Measurements from ENCODE around the gene TBC1D2B. TPM values are rescaled to one million over a fixed set of nuclear protein-coding genes. Genes with fewer than 3 reads are reported as not detected.

TBC1D2B gene
- total RNA-seq, 1 donor from 2014 or later, result 103 TPM

GRCh38 chr15:78020007-78020406 is 57.5 kb downstream of the TBC1D2B start:
- ATAC-seq, result no peak
- DNase-seq (ENCODE audit: low spot score), result no peak

GRCh38 chr15:78018946-78019644 is 58.4 kb downstream of the TBC1D2B start:
- no peak for DNase-seq (ENCODE audit: low spot score)
- intact Hi-C loops (cut with DNase I), result no loop called here

More at GRCh38 chr15:78020007-78020406, 57.5 kb downstream of the TBC1D2B start:
- intact Hi-C loops (cut with DNase I), result no loop called here

GRCh38 chr15:78018445-78018844 is 59.1 kb downstream of the TBC1D2B start:
- intact Hi-C loops (cut with DNase I), result no loop called here
- ATAC-seq (no peak), DNase-seq (ENCODE audit: low spot score) (no peak)

More at GRCh38 chr15:78018946-78019644, 58.4 kb downstream of the TBC1D2B start:
- ATAC-seq, result peak; percentile 40

DNA sequence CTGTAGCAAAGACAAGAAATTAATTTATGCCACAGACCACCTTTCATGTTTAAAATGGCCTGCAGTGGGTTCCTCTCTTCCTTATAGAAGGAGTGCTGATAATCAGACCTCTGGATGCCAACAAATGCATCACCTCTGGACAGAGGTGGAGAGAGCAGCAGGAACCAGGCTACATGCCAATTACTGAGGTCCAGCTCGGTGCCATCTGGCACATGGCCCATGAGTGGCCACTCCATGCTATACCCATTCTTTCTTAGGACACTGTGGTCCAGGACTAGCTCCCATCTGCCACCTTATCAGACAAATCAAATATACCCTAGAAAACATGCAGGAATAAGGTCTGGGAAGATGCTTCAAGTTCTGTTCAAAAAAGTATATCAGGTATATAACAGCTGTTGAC is 60.7 kb downstream of the TBC1D2B start:
- intact Hi-C loops (cut with DNase I), result no loop called here
- DNase-seq (ENCODE audit: low spot score) (no peak), ATAC-seq (no peak)

- intact Hi-C loops (cut with DNase I), result no loop called here
- ATAC-seq (peak; percentile 35), DNase-seq (ENCODE audit: low spot score) (peak; percentile 52)
Measured at GRCh38 chr15:78012643-78013077, 64.9 kb downstream of the TBC1D2B start.

- peak; percentile 18 for DNase-seq (ENCODE audit: low spot score)
- no peak for ATAC-seq
- intact Hi-C loops (cut with DNase I), result no loop called here
Measured at GRCh38 chr15:78010067-78010466, 67.4 kb downstream of the TBC1D2B start.

DNA sequence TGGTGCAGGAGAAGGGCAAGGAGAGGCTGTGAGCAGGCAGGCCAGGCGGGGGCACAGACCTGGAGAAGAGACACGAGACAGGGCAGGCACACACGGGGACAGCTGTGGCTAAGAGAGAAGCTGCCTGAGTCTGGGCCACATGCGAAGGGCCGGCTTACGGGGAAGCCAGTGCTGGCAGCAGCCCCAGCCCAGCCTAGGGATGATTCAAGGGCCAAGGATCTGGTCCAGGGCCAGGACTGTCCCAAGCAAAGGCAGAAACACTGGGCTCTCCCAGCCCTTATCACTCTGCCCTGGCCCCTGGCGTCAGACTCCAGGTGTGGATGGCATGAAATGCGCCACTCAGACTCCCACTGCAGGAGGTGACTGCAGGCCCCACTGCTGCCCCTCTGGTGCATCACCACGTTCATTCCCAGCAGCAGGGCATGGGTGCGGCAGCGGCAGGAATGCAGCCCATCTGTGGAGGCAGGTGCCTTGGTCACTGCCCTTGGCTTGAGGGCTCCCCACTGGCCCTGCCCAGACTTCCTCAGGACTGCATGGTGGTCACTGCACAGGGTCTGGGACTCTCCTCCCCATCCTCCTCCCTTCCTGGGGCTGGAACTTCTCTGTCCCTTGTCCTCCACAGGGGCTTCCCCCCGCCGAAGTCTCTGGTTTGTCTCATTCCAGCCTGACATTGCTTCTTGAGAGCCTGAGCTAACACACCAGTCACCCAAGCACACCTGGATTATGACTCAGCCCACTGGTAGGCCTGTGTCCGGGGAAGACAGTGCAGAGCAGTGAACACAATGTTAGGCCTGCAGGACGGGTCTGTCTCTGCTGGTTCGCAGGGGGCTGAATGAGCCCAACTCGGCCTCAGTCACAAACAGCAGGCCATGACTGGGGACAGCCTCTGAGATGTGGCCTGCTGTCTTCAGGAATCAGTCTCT is 69.3 kb downstream of the TBC1D2B start:
- DNase-seq (ENCODE audit: low spot score) (peak; percentile 86), ATAC-seq (peak; percentile 77)
- intact Hi-C loops (cut with DNase I), result no loop called here

- DNase-seq (ENCODE audit: low spot score), result peak; percentile 55
- intact Hi-C loops (cut with DNase I), result no loop called here
- no peak for ATAC-seq
Measured at GRCh38 chr15:78007211-78007931, 70.1 kb downstream of the TBC1D2B start.

DNA sequence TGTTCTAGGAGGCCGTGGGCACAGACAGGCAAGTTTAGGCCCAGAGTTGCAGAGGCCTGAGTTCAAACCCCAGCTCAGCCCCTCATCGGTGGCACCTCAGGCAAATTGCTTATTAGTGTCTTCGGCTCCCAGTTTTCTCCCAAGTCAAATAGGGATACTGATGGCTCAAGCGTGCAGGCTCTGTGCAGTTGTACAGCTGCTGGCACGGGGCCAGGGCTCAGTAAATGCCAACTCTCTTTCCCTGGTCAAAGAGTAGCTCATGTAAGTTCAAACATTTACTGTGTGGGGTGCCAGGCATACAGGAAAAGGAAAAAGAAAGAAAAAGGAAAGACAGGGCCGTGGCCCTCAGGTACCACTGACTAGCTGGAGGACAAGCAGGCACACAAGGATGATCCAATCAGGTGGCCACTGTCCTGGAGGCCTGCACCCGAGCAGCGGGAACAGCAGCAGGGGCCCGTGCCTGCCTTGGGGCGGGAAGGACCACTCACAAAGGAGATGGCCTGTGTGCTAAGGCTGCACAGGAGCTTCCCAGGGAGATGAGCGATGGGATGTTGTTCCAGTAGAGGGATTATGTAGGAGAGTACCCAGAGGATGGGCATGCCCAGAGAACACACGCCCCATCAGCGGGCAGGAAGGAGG is 70.8 kb downstream of the TBC1D2B start:
- ATAC-seq (no peak), DNase-seq (ENCODE audit: low spot score) (peak; percentile 75)
- intact Hi-C loops (cut with DNase I), result no loop called here

DNA sequence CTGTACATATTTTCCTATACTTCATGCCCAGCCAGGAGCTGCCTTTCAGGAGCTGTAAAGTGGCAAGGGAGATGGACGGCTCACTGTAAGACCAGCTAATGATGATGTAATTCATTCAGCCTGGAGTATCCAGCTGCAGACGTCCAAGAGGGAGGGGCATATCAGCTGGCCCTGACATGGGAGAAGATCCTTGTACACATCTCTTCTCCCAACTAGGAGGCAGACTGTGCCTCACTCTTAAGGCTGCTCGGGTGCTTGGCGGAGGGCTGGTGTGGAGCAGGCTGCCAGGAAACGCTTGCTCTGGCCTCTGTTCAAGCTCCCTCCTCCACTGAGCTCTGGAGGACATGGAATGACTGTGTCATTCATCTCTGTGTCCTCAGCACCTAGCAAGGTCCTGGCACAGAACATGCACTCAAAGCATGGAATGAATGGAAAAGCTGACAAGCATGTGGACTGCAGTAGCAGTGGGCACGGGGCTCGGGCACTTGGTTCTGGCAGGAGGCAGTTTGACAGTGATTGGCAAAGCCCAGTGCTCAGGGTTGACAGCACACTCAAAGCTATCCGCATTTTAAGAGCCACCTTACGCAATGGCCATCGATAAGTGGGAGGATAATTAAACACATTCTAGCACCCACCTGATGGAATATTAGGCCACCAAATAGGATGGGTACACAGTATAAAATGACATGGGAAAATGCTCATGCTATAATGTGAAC is 72.4 kb downstream of the TBC1D2B start:
- ATAC-seq (peak; percentile 92), DNase-seq (ENCODE audit: low spot score) (peak; percentile 87)
- intact Hi-C loops (cut with DNase I), result no loop called here

DNA sequence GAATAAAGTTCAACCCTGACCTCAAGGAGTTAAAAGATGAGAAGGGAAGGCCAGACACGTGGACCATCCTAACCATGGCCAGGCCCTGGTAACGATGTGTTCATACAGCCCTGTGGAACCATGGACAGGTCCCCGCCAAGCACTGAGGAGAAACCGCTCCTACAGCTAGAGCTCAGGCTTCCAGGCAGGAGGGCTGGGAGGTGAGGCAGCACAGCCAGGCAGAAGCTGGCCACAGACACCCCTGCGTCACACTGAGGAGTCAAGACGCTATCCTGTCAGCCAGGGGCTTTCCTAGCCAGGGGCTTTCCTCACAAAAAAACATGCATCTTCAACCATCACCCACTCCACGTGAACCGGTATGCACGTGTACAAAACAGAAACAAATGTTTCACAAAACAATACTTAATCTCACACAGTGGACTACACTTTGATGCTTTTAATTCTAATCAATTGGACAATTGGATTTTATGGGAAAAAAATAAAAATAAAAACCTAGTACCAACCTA is 73.2 kb downstream of the TBC1D2B start:
- intact Hi-C loops (cut with DNase I), result no loop called here
- no peak for DNase-seq (ENCODE audit: low spot score)
- ATAC-seq, result no peak

GRCh38 chr15:78003539-78004008 is 73.9 kb downstream of the TBC1D2B start:
- intact Hi-C loops (cut with DNase I), result no loop called here
- no peak for DNase-seq (ENCODE audit: low spot score)
- no peak for ATAC-seq

DNA sequence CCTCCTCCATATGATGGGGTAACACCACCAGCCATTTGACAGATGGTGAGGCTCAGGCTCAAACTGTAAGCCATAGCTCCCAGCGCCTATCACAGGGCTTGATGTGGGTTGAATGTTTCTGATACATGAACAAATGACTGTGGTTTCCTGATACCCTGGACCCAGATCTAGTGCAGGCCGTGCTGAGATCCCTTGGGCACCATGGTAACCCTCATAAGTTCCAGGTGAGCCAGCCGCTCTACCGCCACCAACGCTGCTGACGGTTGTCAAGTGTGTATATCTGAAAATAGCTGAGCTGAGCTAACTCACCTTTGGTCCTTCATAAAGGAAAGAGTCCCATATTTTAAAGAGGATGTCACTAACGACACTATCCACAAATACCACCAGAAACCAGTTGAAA is 74.5 kb downstream of the TBC1D2B start:
- DNase-seq (ENCODE audit: low spot score), result no peak
- intact Hi-C loops (cut with DNase I), result no loop called here

DNA sequence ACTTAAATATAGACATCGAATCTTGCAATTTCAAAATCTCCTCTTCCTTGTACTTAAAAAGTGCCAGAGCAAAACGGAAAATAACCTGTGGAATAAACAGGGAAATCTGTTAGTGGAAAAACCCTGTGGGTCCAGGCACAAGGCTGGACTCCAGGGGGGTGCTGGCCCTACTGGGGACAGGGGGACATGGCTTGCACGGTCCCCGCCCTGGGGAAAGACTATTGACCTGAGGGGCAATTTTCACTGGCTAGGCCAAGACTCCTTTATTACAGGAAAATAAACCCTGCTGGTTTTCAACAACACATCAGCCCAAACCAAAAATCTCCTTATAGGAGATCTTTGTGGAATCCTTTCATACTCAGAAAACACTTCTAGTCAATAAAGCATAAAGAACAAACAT is 75.9 kb downstream of the TBC1D2B start:
- ATAC-seq, result no peak
- intact Hi-C loops (cut with DNase I), result no loop called here
- DNase-seq (ENCODE audit: low spot score), result no peak

More for the DNA sequence above, 74.5 kb downstream of the TBC1D2B start:
- ATAC-seq, result no peak

GRCh38 chr15:78000927-78001249 is 76.6 kb downstream of the TBC1D2B start:
- DNase-seq (ENCODE audit: low spot score) (no peak), ATAC-seq (no peak)
- intact Hi-C loops (cut with DNase I), result no loop called here

- DNase-seq (ENCODE audit: low spot score), result peak; percentile 83
- intact Hi-C loops (cut with DNase I), result no loop called here
- ATAC-seq, result peak; percentile 65
Measured at GRCh38 chr15:78000091-78000926, 77.2 kb downstream of the TBC1D2B start.

DNA sequence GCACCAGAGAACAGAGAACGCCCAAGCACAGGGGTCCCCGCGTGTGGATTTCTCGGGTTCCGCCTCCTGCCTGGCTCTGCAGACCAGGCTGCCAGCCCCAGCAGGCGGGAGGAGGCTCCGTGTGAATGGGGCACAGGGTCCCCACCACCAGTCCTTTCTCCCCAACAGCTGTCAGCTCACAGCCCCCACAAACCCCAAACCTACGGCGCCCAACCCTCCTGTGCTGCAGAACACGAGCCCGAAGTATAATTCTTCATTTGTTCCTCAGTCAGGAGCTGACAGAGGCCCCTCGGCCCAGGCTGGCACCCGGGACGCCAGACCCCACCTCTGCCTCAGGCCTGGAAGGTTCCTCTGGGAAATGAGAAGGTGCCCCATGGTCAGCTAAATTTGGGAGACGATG is 78.0 kb downstream of the TBC1D2B start:
- intact Hi-C loops (cut with DNase I), result no loop called here
- ATAC-seq, result no peak
- DNase-seq (ENCODE audit: low spot score), result no peak

Measured in sciatic nerve (tissue), 2 donors.